GM12891 (cell line): ENCODE results near the gene HAPLN1.

Source experiments
- PAX5 ChIP-seq: IDR thresholded peaks from 2 replicates; pipeline ENCODE4 v1.6.1; 2011; ENCODE audit warnings: low read length, moderate library complexity, mild to moderate bottlenecking; ENCODE audit not compliant: insufficient read depth, severe bottlenecking
- POLR2A ChIP-seq: IDR thresholded peaks from 2 replicates; pipeline ENCODE4 v1.6.1; 2011; ENCODE audit warnings: low read depth, low read length, control low read depth
- POLR2AphosphoS5 ChIP-seq: IDR thresholded peaks from 2 replicates; pipeline ENCODE4 v1.6.1; 2011; ENCODE audit warnings: low read depth, low read length, control low read depth
- POU2F2 ChIP-seq: IDR thresholded peaks from 2 replicates; pipeline ENCODE4 v1.6.1; 2011; ENCODE audit warnings: low read depth, mild to moderate bottlenecking, control low read depth, low read length, moderate library complexity
- SPI1 ChIP-seq: IDR thresholded peaks from 2 replicates; pipeline ENCODE4 v1.6.1; 2011; ENCODE audit warnings: low read depth, low read length, control low read depth
- TAF1 ChIP-seq: IDR thresholded peaks from 2 replicates; pipeline ENCODE4 v1.6.1; 2011; ENCODE audit warnings: low read depth, low read length, control low read depth

GRCh38 chr5:83589786-83590185 is 130.9 kb downstream of the HAPLN1 start:
- TF ChIP-seq POLR2A: no peak
- no peak for TF ChIP-seq POLR2AphosphoS5
- TF ChIP-seq TAF1: no peak
- TF ChIP-seq SPI1: no peak
- TF ChIP-seq PAX5: no peak
- no peak for TF ChIP-seq POU2F2
